NOMO-1 treated with dmso at 0.1 percent for 144 hours (cell line): ENCODE measurements around the gene CARMIL1.
A peak's percentile ranks its signal among the peaks of the same experiment; 100 is the strongest.

ENCODE experiments used
- DNase-seq: peaks from one replicate; lab custom pipeline; 2025; ENCODE audit not compliant: unreplicated experiment; lab: John Stamatoyannopoulos, UW

The CARMIL1 gene

GRCh38 chr6:25332655-25333071 lies 53.5 kb downstream of the CARMIL1 start:
- peak; percentile 23 for DNase-seq

- no peak for DNase-seq
These were observed 54.3 kb downstream of the CARMIL1 start for GRCh38 chr6:25333471-25333870.

- no peak for DNase-seq
These were observed 55.6 kb downstream of the CARMIL1 start for GRCh38 chr6:25334793-25335192.

- DNase-seq: no peak
These were observed 57.8 kb downstream of the CARMIL1 start for GRCh38 chr6:25336996-25337395.

- DNase-seq: no peak
These were observed 58.3 kb downstream of the CARMIL1 start for GRCh38 chr6:25337431-25337830.

- no peak for DNase-seq
These were observed 61.4 kb downstream of the CARMIL1 start for GRCh38 chr6:25340431-25341202.

GRCh38 chr6:25341203-25341552 lies 62.0 kb downstream of the CARMIL1 start:
- no peak for DNase-seq

GRCh38 chr6:25341923-25342619 lies 62.9 kb downstream of the CARMIL1 start:
- no peak for DNase-seq

GRCh38 chr6:25342802-25343201 lies 63.6 kb downstream of the CARMIL1 start:
- no peak for DNase-seq

GRCh38 chr6:25343984-25344383 lies 64.8 kb downstream of the CARMIL1 start:
- DNase-seq: no peak

- no peak for DNase-seq
These were observed 65.7 kb downstream of the CARMIL1 start for GRCh38 chr6:25344827-25345226.

GRCh38 chr6:25346064-25346463 lies 66.9 kb downstream of the CARMIL1 start:
- DNase-seq: no peak

- DNase-seq: no peak
These were observed 71.4 kb downstream of the CARMIL1 start for GRCh38 chr6:25350573-25350972.

- DNase-seq: no peak
These were observed 72.3 kb downstream of the CARMIL1 start for GRCh38 chr6:25351485-25351884.

- no peak for DNase-seq
These were observed 73.1 kb downstream of the CARMIL1 start for GRCh38 chr6:25352285-25352684.

GRCh38 chr6:25354078-25354932 lies 75.1 kb downstream of the CARMIL1 start:
- no peak for DNase-seq

- no peak for DNase-seq
These were observed 80.2 kb downstream of the CARMIL1 start for GRCh38 chr6:25359191-25359861.

GRCh38 chr6:25359891-25360290 lies 80.7 kb downstream of the CARMIL1 start:
- DNase-seq: no peak

- DNase-seq: no peak
These were observed 81.4 kb downstream of the CARMIL1 start for GRCh38 chr6:25360621-25361020.

- DNase-seq: no peak
These were observed 84.3 kb downstream of the CARMIL1 start for GRCh38 chr6:25363427-25363826.

- DNase-seq: no peak
These were observed 86.0 kb downstream of the CARMIL1 start for GRCh38 chr6:25365154-25365553.
